K562 (cell line): ENCODE data around the gene SOCS2. TPM values are rescaled to one million over a fixed set of nuclear protein-coding genes. Genes with fewer than 3 reads are reported as not detected.
A peak's percentile ranks its signal among the peaks of the same experiment; 100 is the strongest.

Source experiments
- ATAC-seq: fragments of 200-7000 bp; cut with Tn5 transposase; 3 replicates; pipeline ENCODE4 v1.9.1; 2020; ENCODE audit warnings: moderate library complexity
- BruUV-seq: library from RNA; stranded (reverse); fragments of 400-500 nt; replicated peaks from 2 replicates; lab custom pipeline; 2021; lab: Mats Ljungman, UMichigan
- CTCF ChIA-PET: fragments of 300-600 bp; formaldehyde crosslinking; extraction: SDS; loops from one replicate; lab custom pipeline; 2021; ENCODE audit warnings: low intra/inter-chr PET ratio; lab: Yijun Ruan, JAX
- POLR2A ChIA-PET: fragments of 300-600, 350-650 bp; sonication (Branson Sonifier 250); formaldehyde crosslinking; extraction: SDS; loops from one replicate; lab custom pipeline; 2021; ENCODE audit warnings: antibody characterized with exemption, inconsistent platforms; lab: Yijun Ruan, JAX
- DNase-seq, 4 experiments: peaks; one replicate each; pipeline versions ENCODE4 v3.0.0 to v3.0.0-alpha.2; 2011 to 2018; ENCODE audit warnings: low spot score in 3 of 4, mixed read lengths in 3 of 4; ENCODE audit errors: extremely low read depth in 1 of 4
- FAIRE-seq: peaks from 2 replicates; lab custom pipeline; 2011; peaks lifted over from hg19 to GRCh38; lab: Jason Lieb, UNC
- H2AFZ ChIP-seq: 2 replicates; pipeline ENCODE4 v1.6.0; 2011; ENCODE audit warnings: low read depth, low read length, control low read depth, inconsistent platforms
- H3K27ac ChIP-seq: fragments of 200-600 bp; 3 replicates; pipeline ENCODE4 v1.8.0; 2011; ENCODE audit warnings: low read depth, mild to moderate bottlenecking, control low read depth, inconsistent platforms, low read length, moderate library complexity, mixed read lengths; ENCODE audit errors: extremely low read depth
- H3K27me3 ChIP-seq, 2 experiments: fragments of 300-600 bp in 1 of 2; 2 replicates in 1 of 2; 3 replicates in 1 of 2; pipeline versions ENCODE4 v1.6.0 to v1.8.0; 2011; ENCODE audit warnings: inconsistent platforms in 2 of 2, low read length in 2 of 2, mild to moderate bottlenecking in 1 of 2, mixed read lengths in 1 of 2, moderate library complexity in 1 of 2; ENCODE audit not compliant: control insufficient read depth in 2 of 2, insufficient read depth in 2 of 2
- H3K36me3 ChIP-seq: fragments of 300-600 bp; 3 replicates; pipeline ENCODE4 v1.8.0; 2011; ENCODE audit warnings: mild to moderate bottlenecking, low read length, inconsistent platforms; ENCODE audit not compliant: control insufficient read depth, insufficient read depth
- H3K4me1 ChIP-seq, 2 experiments: fragments of 200-600 bp in 1 of 2; replicated peaks in 1 of 2; 2 replicates in 1 of 2; 3 replicates in 1 of 2; pipeline versions ENCODE4 v1.5.1 to v1.8.0; 2011; ENCODE audit warnings: inconsistent platforms in 2 of 2, low read length in 2 of 2, mild to moderate bottlenecking in 1 of 2, mixed read lengths in 1 of 2, moderate library complexity in 1 of 2; ENCODE audit not compliant: control insufficient read depth in 2 of 2, insufficient read depth in 2 of 2
- H3K4me2 ChIP-seq: 2 replicates; pipeline ENCODE4 v1.6.1; 2011; ENCODE audit warnings: low read length, control low read depth, inconsistent platforms, mixed read lengths; ENCODE audit not compliant: insufficient read depth
- H3K4me3 ChIP-seq: fragments of 200-600 bp; sonication (generic), shearing (Covaris generic); 2 replicates; pipeline ENCODE4 v1.5.1; 2016; ENCODE audit warnings: control low read depth, inconsistent platforms
- H3K79me2 ChIP-seq: fragments of 200-600 bp; 3 replicates; pipeline ENCODE4 v1.8.0; 2011; ENCODE audit warnings: low read length, inconsistent platforms; ENCODE audit not compliant: control insufficient read depth, insufficient read depth
- H3K9ac ChIP-seq, 2 experiments: 2 replicates each; pipeline versions ENCODE4 v1.6.0 to v1.6.1; 2011; ENCODE audit warnings: low read depth in 2 of 2, low read length in 2 of 2, control low read depth in 1 of 2, inconsistent platforms in 1 of 2, mild to moderate bottlenecking in 1 of 2, mixed read lengths in 1 of 2; ENCODE audit not compliant: insufficient read depth in 1 of 2
- H3K9me1 ChIP-seq: one replicate; pipeline ENCODE4 v1.6.0; 2011; ENCODE audit warnings: inconsistent platforms, mild to moderate bottlenecking, low read length, moderate library complexity; ENCODE audit not compliant: control insufficient read depth, insufficient read depth
- H3K9me3 ChIP-seq: replicated peaks from 2 replicates; pipeline ENCODE4 v1.5.1; 2011; ENCODE audit warnings: low read depth, low read length, inconsistent platforms; ENCODE audit not compliant: control insufficient read depth, insufficient read depth
- H4K20me1 ChIP-seq: replicated peaks from 2 replicates; pipeline ENCODE4 v1.6.1; 2011; ENCODE audit warnings: low read length, inconsistent platforms, mixed read lengths; ENCODE audit not compliant: control insufficient read depth, insufficient read depth
- MTA3 ChIP-seq: fragments of 450-650 bp; formaldehyde crosslinking; IDR thresholded peaks from 2 replicates; pipeline ENCODE4 v1.6.1; 2017; ENCODE audit warnings: mild to moderate bottlenecking, borderline replicate concordance
- SETDB1 ChIP-seq: IDR thresholded peaks from one replicate; pipeline ENCODE4 v1.6.1; 2012; ENCODE audit warnings: low read length, control low read depth, inconsistent platforms
- TRIM24 ChIP-seq, 2 experiments: fragments of 450-650 bp; IDR thresholded peaks; 2 replicates each; pipeline ENCODE4 v1.6.1; 2016
- WGBS: fragments of 100-300 bp; shearing (Covaris generic); methylation state at CpG from one replicate; pipeline ENCODE4 v1.1.6; 2016; ENCODE audit warnings: low coverage, mixed read lengths; ENCODE audit not compliant: insufficient coverage; ENCODE audit errors: missing lambda C conversion rate; 5-methylcytosine and 5-hydroxymethylcytosine counted together
- in situ Hi-C: fragments of 300-500 bp; cut with MboI; formaldehyde crosslinking; loops from 4 replicates; pipeline ENCODE4 v1.15.0; 2018; ENCODE audit warnings: inconsistent platforms, mixed read lengths
- intact Hi-C: fragments of 100-400 bp; cut with micrococcal nuclease; formaldehyde crosslinking; loops from 2 replicates; pipeline ENCODE4 v1.14.2; 2022
- polyA plus RNA-seq, 8 experiments: library from polyadenylated mRNA; depleted of rRNA in 4 of 8; stranded (reverse) in 5 of 8; unstranded in 3 of 8; fragments of >200 nt; fragmentation: Nextera tagmentation in 2 of 8; fragmentation: Illumina TruSeq in 1 of 8; extraction: Ambion mirVana in 2 of 8; extraction: Trizol in 1 of 8; gene quantifications; 2 replicates each; pipeline versions ENCODE4 v1.2.1 to v1.2.3, GENCODE V29; 2011 to 2014; ENCODE audit warnings: inconsistent platforms in 1 of 8, missing spikeins in 1 of 8
- total RNA-seq, 7 experiments: library from RNA; depleted of rRNA in 6 of 7; stranded (reverse); fragments of >200 nt in 6 of 7; fragmentation: Illumina TruSeq in 2 of 7; extraction: Trizol in 2 of 7; gene quantifications; 2 replicates each; pipeline versions ENCODE4 v1.2.1 to v1.2.3, GENCODE V29; 2011 to 2021; ENCODE audit warnings: low replicate concordance in 1 of 7
- TF ChIP-seq, protein P1 (sequence below): fragments of 450-650 bp; IDR thresholded peaks from 2 replicates; pipeline ENCODE4 v1.6.1; 2016; ENCODE audit warnings: mild to moderate bottlenecking, moderate library complexity
- TF ChIP-seq, protein P2 (sequence below): fragments of 450-650 bp; IDR thresholded peaks from 2 replicates; pipeline ENCODE4 v1.6.1; 2017; ENCODE audit warnings: antibody characterized with exemption, mild to moderate bottlenecking

SOCS2 gene
- total and polyA plus RNA-seq, 9 of the 15 experiments (the other 6 are each of a cell fraction or from before 2014, with no cell fraction given), result 37.0 to 162 (median 98.7) TPM

DNA sequence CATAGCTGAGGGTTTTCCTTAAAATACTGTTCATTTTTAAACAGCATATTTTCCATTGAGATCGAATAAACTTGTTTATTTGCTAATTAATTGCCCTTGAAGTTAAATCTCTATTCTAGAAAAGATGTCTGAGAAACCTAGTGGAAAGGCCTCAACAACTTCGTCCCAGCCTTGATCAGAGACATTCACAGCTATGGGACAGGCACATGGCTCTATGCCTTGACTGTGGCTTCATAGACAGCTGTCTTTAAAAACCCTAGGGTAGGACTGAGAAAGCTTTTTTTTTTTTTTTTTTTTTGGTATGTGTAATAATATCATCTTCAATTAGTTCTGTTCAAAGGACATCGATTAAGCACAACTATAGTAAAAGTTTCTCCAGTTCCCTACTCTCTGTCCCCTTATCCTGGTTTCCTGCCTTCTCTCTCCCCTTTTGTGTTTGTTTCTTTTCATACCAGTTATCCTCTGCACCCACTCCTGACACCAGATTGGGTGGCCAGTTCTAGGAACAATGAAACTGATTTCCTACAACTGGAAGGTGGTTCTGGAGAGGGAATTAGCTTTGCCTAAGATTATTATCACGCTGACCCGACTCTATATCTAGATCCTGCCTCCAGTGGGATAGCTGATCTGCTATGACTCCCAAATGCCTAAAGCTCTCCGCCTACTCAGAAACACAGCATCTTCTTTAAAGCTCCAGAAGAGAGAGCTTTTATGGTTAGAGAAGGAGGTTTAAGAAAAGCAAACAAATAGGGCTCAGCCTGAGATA is 20.3 kb downstream of the SOCS2 start:
- Histone ChIP-seq H3K4me1 (peaks cover 4 to 14% of the 10 kb centered on the region in 2 experiments), H3K36me3 (no peaks in the 10 kb centered on the region), H3K9me3 (no peaks in the 10 kb centered on the region), H3K27me3 (no peaks in the 10 kb centered on the region), H3K4me3 (no peak overlapping the region), H4K20me1 (no peaks in the 10 kb centered on the region), H3K27ac (peak overlapping the region; percentile 46; the same call in 1 of the 3 replicates), H3K9ac (peak overlapping the region in 1 of 2 experiments; percentile 84; a peak in 1 of 4 replicates), H3K9me1 (no peaks in the 10 kb centered on the region), H3K4me2 (peak overlapping the region; percentile 78; the same call in 1 of the 2 replicates), H2AFZ (peak overlapping the region; percentile 93), H3K79me2 (no peaks in the 10 kb centered on the region)
- 20% methylated on average over 6 of the region's 6 CpGs for WGBS
- ChIA-PET POLR2A (interaction anchor here (0.6 to 4.8 kb wide), 8 partner anchors 10 to 716 kb away, joined by 3 to 23 read pairs (median 4); partner anchors contain the start of gene SOCS2), CTCF (no interaction called here)
- intact Hi-C loops, result loop anchor here (5.0 kb wide), 2 partner anchors 84 to 169 kb away; partner anchors contain the start of gene CRADD
- peak; percentile 64 for ATAC-seq
- BruUV-seq, result no TSS peak
- FAIRE-seq, result peak; percentile 29
- in situ Hi-C loops, result no loop called here
- DNase-seq, result peak in 1 of 4 experiments; percentile 48
- TF ChIP-seq SETDB1 (no peak), TRIM24 (IDR thresholded peaks at IDR 0.05) (no peak), MTA3 (no peak)
- TF ChIP-seq, protein P1, sequence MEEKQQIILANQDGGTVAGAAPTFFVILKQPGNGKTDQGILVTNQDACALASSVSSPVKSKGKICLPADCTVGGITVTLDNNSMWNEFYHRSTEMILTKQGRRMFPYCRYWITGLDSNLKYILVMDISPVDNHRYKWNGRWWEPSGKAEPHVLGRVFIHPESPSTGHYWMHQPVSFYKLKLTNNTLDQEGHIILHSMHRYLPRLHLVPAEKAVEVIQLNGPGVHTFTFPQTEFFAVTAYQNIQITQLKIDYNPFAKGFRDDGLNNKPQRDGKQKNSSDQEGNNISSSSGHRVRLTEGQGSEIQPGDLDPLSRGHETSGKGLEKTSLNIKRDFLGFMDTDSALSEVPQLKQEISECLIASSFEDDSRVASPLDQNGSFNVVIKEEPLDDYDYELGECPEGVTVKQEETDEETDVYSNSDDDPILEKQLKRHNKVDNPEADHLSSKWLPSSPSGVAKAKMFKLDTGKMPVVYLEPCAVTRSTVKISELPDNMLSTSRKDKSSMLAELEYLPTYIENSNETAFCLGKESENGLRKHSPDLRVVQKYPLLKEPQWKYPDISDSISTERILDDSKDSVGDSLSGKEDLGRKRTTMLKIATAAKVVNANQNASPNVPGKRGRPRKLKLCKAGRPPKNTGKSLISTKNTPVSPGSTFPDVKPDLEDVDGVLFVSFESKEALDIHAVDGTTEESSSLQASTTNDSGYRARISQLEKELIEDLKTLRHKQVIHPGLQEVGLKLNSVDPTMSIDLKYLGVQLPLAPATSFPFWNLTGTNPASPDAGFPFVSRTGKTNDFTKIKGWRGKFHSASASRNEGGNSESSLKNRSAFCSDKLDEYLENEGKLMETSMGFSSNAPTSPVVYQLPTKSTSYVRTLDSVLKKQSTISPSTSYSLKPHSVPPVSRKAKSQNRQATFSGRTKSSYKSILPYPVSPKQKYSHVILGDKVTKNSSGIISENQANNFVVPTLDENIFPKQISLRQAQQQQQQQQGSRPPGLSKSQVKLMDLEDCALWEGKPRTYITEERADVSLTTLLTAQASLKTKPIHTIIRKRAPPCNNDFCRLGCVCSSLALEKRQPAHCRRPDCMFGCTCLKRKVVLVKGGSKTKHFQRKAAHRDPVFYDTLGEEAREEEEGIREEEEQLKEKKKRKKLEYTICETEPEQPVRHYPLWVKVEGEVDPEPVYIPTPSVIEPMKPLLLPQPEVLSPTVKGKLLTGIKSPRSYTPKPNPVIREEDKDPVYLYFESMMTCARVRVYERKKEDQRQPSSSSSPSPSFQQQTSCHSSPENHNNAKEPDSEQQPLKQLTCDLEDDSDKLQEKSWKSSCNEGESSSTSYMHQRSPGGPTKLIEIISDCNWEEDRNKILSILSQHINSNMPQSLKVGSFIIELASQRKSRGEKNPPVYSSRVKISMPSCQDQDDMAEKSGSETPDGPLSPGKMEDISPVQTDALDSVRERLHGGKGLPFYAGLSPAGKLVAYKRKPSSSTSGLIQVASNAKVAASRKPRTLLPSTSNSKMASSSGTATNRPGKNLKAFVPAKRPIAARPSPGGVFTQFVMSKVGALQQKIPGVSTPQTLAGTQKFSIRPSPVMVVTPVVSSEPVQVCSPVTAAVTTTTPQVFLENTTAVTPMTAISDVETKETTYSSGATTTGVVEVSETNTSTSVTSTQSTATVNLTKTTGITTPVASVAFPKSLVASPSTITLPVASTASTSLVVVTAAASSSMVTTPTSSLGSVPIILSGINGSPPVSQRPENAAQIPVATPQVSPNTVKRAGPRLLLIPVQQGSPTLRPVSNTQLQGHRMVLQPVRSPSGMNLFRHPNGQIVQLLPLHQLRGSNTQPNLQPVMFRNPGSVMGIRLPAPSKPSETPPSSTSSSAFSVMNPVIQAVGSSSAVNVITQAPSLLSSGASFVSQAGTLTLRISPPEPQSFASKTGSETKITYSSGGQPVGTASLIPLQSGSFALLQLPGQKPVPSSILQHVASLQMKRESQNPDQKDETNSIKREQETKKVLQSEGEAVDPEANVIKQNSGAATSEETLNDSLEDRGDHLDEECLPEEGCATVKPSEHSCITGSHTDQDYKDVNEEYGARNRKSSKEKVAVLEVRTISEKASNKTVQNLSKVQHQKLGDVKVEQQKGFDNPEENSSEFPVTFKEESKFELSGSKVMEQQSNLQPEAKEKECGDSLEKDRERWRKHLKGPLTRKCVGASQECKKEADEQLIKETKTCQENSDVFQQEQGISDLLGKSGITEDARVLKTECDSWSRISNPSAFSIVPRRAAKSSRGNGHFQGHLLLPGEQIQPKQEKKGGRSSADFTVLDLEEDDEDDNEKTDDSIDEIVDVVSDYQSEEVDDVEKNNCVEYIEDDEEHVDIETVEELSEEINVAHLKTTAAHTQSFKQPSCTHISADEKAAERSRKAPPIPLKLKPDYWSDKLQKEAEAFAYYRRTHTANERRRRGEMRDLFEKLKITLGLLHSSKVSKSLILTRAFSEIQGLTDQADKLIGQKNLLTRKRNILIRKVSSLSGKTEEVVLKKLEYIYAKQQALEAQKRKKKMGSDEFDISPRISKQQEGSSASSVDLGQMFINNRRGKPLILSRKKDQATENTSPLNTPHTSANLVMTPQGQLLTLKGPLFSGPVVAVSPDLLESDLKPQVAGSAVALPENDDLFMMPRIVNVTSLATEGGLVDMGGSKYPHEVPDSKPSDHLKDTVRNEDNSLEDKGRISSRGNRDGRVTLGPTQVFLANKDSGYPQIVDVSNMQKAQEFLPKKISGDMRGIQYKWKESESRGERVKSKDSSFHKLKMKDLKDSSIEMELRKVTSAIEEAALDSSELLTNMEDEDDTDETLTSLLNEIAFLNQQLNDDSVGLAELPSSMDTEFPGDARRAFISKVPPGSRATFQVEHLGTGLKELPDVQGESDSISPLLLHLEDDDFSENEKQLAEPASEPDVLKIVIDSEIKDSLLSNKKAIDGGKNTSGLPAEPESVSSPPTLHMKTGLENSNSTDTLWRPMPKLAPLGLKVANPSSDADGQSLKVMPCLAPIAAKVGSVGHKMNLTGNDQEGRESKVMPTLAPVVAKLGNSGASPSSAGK, result peak; percentile 86
- TF ChIP-seq, protein P2, sequence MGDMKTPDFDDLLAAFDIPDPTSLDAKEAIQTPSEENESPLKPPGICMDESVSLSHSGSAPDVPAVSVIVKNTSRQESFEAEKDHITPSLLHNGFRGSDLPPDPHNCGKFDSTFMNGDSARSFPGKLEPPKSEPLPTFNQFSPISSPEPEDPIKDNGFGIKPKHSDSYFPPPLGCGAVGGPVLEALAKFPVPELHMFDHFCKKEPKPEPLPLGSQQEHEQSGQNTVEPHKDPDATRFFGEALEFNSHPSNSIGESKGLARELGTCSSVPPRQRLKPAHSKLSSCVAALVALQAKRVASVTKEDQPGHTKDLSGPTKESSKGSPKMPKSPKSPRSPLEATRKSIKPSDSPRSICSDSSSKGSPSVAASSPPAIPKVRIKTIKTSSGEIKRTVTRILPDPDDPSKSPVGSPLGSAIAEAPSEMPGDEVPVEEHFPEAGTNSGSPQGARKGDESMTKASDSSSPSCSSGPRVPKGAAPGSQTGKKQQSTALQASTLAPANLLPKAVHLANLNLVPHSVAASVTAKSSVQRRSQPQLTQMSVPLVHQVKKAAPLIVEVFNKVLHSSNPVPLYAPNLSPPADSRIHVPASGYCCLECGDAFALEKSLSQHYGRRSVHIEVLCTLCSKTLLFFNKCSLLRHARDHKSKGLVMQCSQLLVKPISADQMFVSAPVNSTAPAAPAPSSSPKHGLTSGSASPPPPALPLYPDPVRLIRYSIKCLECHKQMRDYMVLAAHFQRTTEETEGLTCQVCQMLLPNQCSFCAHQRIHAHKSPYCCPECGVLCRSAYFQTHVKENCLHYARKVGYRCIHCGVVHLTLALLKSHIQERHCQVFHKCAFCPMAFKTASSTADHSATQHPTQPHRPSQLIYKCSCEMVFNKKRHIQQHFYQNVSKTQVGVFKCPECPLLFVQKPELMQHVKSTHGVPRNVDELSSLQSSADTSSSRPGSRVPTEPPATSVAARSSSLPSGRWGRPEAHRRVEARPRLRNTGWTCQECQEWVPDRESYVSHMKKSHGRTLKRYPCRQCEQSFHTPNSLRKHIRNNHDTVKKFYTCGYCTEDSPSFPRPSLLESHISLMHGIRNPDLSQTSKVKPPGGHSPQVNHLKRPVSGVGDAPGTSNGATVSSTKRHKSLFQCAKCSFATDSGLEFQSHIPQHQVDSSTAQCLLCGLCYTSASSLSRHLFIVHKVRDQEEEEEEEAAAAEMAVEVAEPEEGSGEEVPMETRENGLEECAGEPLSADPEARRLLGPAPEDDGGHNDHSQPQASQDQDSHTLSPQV, result peak; percentile 75
